Tibial nerve (tissue), 4 donors: ENCODE measurements around the gene HSH2D.

Experiments used
- CTCF ChIP-seq, 5 experiments: fragments of 200-600 bp in 3 of 5; fragments of 450-650 bp in 2 of 5; sonication (generic) in 3 of 5; IDR thresholded peaks; one replicate each; pipeline ENCODE4 v1.5.1; 2016 to 2019; ENCODE audit warnings: antibody characterized with exemption in 5 of 5, mild to moderate bottlenecking in 3 of 5, moderate library complexity in 2 of 5
- EP300 ChIP-seq, 2 donors: sonication (generic); formaldehyde crosslinking; IDR thresholded peaks; one replicate each; pipeline ENCODE4 v1.6.1; 2017; ENCODE audit warnings: antibody characterized with exemption in 2 of 2, mild to moderate bottlenecking in 1 of 2
- POLR2A ChIP-seq, 2 donors: fragments of 450-650 bp; IDR thresholded peaks; one replicate each; pipeline ENCODE4 v1.6.1; 2017; ENCODE audit warnings: antibody characterized with exemption in 2 of 2, mild to moderate bottlenecking in 2 of 2, moderate library complexity in 2 of 2

DNA sequence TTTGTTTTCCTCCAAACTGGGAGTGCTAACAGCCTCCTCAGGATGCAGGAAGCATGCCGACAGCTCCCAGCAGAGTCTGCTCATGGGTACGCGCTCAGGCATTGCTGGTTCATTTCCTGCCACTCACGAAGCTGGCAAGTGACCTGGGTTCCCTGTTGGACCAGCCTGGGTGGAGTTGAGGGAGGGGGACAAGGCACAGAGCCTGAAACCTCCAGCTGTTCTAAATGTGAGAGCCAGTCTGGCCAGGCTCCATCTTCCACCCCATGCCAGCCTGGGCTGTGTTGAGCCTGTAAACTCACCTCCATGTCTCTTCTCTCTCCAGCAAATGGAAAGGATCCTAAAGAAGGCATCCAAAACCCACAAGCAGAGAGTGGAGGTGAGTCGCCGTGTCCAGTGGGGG, 46.7 kb downstream of the HSH2D start:
- no peak for TF ChIP-seq CTCF (IDR thresholded peaks at IDR 0.05)
- no peak for TF ChIP-seq EP300 (IDR thresholded peaks at IDR 0.05)
- no peak for TF ChIP-seq POLR2A (IDR thresholded peaks at IDR 0.05)
